Activated CD4-positive, alpha-beta T cell treated with anti-CD3 and anti-CD28 coated beads, Interleukin-2, amount 10 ng/mL, durations not matched to agents 24 days and 14 days (primary cell): ENCODE results near the gene TUBA8. TPM values are rescaled to one million over a fixed set of nuclear protein-coding genes. Genes with fewer than 3 reads are reported as not detected.

Experiments used
- DNase-seq: peaks from one replicate; pipeline ENCODE4 v3.0.0; 2022
- H3K27ac Mint-ChIP-seq: one replicate; pipeline ENCODE4 v1.8.0; 2022; ENCODE audit warnings: mild to moderate bottlenecking, mixed read lengths
- H3K27me3 Mint-ChIP-seq: one replicate; pipeline ENCODE4 v1.8.0; 2022; ENCODE audit warnings: mixed read lengths
- H3K36me3 Mint-ChIP-seq: one replicate; pipeline ENCODE4 v1.8.0; 2022; ENCODE audit warnings: low read depth, mild to moderate bottlenecking, mixed read lengths
- H3K4me1 Mint-ChIP-seq: one replicate; pipeline ENCODE4 v1.8.0; 2021; ENCODE audit warnings: mixed read lengths
- H3K4me3 Mint-ChIP-seq: one replicate; pipeline ENCODE4 v1.8.0; 2022; ENCODE audit warnings: mild to moderate bottlenecking, moderate library complexity, mixed read lengths
- H3K9me3 Mint-ChIP-seq: one replicate; pipeline ENCODE4 v1.8.0; 2021; ENCODE audit warnings: mixed read lengths
- intact Hi-C: fragments of 100-400 bp; cut with micrococcal nuclease; formaldehyde crosslinking; loops from one replicate; pipeline ENCODE4 v1.15.1; 2023
- total RNA-seq: library from RNA; stranded (reverse); gene quantifications from 2 replicates; pipeline ENCODE4 v1.2.3, GENCODE V29; 2022

TUBA8 gene
- total RNA-seq, 1 donor from 2014 or later, result 1.7 TPM

- Mint-ChIP-seq H3K27me3 (no peaks in the 10 kb centered on the region), H3K4me3 (no peak overlapping the region), H3K9me3 (no peaks in the 10 kb centered on the region), H3K27ac (peak overlapping the region; percentile 2), H3K36me3 (peaks cover 76% of the 10 kb centered on the region), H3K4me1 (peaks cover 31% of the 10 kb centered on the region)
- DNase-seq, result no peak
- intact Hi-C loops, result no loop called here
Observed at GRCh38 chr22:18083406-18083805, 27.2 kb upstream of the TUBA8 start.

GRCh38 chr22:18085188-18085587 lies 25.4 kb upstream of the TUBA8 start:
- DNase-seq, result no peak
- no peak overlapping the region for H3K27ac Mint-ChIP-seq
- no peaks in the 10 kb centered on the region for H3K27me3 Mint-ChIP-seq
- no peak overlapping the region for H3K4me3 Mint-ChIP-seq
- peaks cover 75% of the 10 kb centered on the region for H3K36me3 Mint-ChIP-seq
- intact Hi-C loops, result no loop called here
- H3K9me3 Mint-ChIP-seq, result no peaks in the 10 kb centered on the region
- H3K4me1 Mint-ChIP-seq, result peaks cover 19% of the 10 kb centered on the region

- Mint-ChIP-seq H3K27me3 (no peaks in the 10 kb centered on the region), H3K4me3 (no peak overlapping the region)
Observed at GRCh38 chr22:18087350-18087855, 23.2 kb upstream of the TUBA8 start.

GRCh38 chr22:18088825-18089568 lies 21.6 kb upstream of the TUBA8 start:
- Mint-ChIP-seq H3K4me1 (peaks cover 15% of the 10 kb centered on the region), H3K27me3 (no peaks in the 10 kb centered on the region), H3K9me3 (no peaks in the 10 kb centered on the region), H3K36me3 (peaks cover 63% of the 10 kb centered on the region), H3K4me3 (no peak overlapping the region), H3K27ac (peak overlapping the region; percentile 59)
- intact Hi-C loops, result no loop called here
- DNase-seq, result no peak

More at GRCh38 chr22:18087350-18087855, 23.2 kb upstream of the TUBA8 start:
- Mint-ChIP-seq H3K9me3 (no peaks in the 10 kb centered on the region), H3K27ac (no peak overlapping the region), H3K36me3 (peaks cover 68% of the 10 kb centered on the region), H3K4me1 (peaks cover 19% of the 10 kb centered on the region)
- no peak for DNase-seq
- intact Hi-C loops, result no loop called here

GRCh38 chr22:18090286-18090685 lies 20.3 kb upstream of the TUBA8 start:
- Mint-ChIP-seq H3K27me3 (no peaks in the 10 kb centered on the region), H3K27ac (no peak overlapping the region), H3K9me3 (no peaks in the 10 kb centered on the region), H3K4me1 (peaks cover 16% of the 10 kb centered on the region), H3K36me3 (peaks cover 57% of the 10 kb centered on the region), H3K4me3 (no peak overlapping the region)
- intact Hi-C loops, result no loop called here
- no peak for DNase-seq

- no peak for DNase-seq
- intact Hi-C loops, result no loop called here
- H3K4me1 Mint-ChIP-seq, result peaks cover 16% of the 10 kb centered on the region
- no peaks in the 10 kb centered on the region for H3K9me3 Mint-ChIP-seq
- H3K4me3 Mint-ChIP-seq, result no peak overlapping the region
- H3K27ac Mint-ChIP-seq, result no peak overlapping the region
- no peaks in the 10 kb centered on the region for H3K27me3 Mint-ChIP-seq
- peaks cover 57% of the 10 kb centered on the region for H3K36me3 Mint-ChIP-seq
Observed at GRCh38 chr22:18091478-18091877, 19.1 kb upstream of the TUBA8 start.

- peak; percentile 65 for DNase-seq
- Mint-ChIP-seq H3K27me3 (no peaks in the 10 kb centered on the region), H3K27ac (peak overlapping the region; percentile 78), H3K4me3 (peak overlapping the region; percentile 31), H3K4me1 (peaks cover 22% of the 10 kb centered on the region), H3K36me3 (peaks cover 57% of the 10 kb centered on the region), H3K9me3 (no peaks in the 10 kb centered on the region)
- intact Hi-C loops, result no loop called here
Observed at GRCh38 chr22:18091916-18092526, 18.6 kb upstream of the TUBA8 start.

- Mint-ChIP-seq H3K27me3 (no peaks in the 10 kb centered on the region), H3K36me3 (peaks cover 45% of the 10 kb centered on the region), H3K27ac (no peak overlapping the region), H3K4me1 (peaks cover 22% of the 10 kb centered on the region), H3K4me3 (no peak overlapping the region), H3K9me3 (no peaks in the 10 kb centered on the region)
- intact Hi-C loops, result no loop called here
- DNase-seq, result no peak
Observed at GRCh38 chr22:18093661-18094060, 16.9 kb upstream of the TUBA8 start.

- H3K9me3 Mint-ChIP-seq, result no peaks in the 10 kb centered on the region
- intact Hi-C loops, result no loop called here
- H3K27me3 Mint-ChIP-seq, result no peaks in the 10 kb centered on the region
- H3K4me1 Mint-ChIP-seq, result peaks cover 19% of the 10 kb centered on the region
- peaks cover 43% of the 10 kb centered on the region for H3K36me3 Mint-ChIP-seq
- DNase-seq, result no peak
- no peak overlapping the region for H3K4me3 Mint-ChIP-seq
- no peak overlapping the region for H3K27ac Mint-ChIP-seq
Observed at GRCh38 chr22:18095101-18095805, 15.4 kb upstream of the TUBA8 start.

- peaks cover 13% of the 10 kb centered on the region for H3K4me1 Mint-ChIP-seq
- H3K27ac Mint-ChIP-seq, result peak overlapping the region; percentile 70
- intact Hi-C loops, result no loop called here
- H3K36me3 Mint-ChIP-seq, result peaks cover 42% of the 10 kb centered on the region
- H3K4me3 Mint-ChIP-seq, result no peak overlapping the region
- no peak for DNase-seq
- peaks cover 3% of the 10 kb centered on the region for H3K9me3 Mint-ChIP-seq
- no peaks in the 10 kb centered on the region for H3K27me3 Mint-ChIP-seq
Observed at GRCh38 chr22:18096823-18097222, 13.8 kb upstream of the TUBA8 start.

- H3K4me3 Mint-ChIP-seq, result no peak overlapping the region
- peaks cover 14% of the 10 kb centered on the region for H3K9me3 Mint-ChIP-seq
- intact Hi-C loops, result no loop called here
- H3K36me3 Mint-ChIP-seq, result peaks cover 53% of the 10 kb centered on the region
- no peak overlapping the region for H3K27ac Mint-ChIP-seq
- DNase-seq, result no peak
- H3K27me3 Mint-ChIP-seq, result no peaks in the 10 kb centered on the region
- H3K4me1 Mint-ChIP-seq, result peaks cover 26% of the 10 kb centered on the region
Observed at GRCh38 chr22:18100781-18101180, 9.8 kb upstream of the TUBA8 start.

GRCh38 chr22:18101536-18101935 lies 9.1 kb upstream of the TUBA8 start:
- no peak overlapping the region for H3K4me3 Mint-ChIP-seq
- H3K27ac Mint-ChIP-seq, result peak overlapping the region; percentile 43
- peaks cover 17% of the 10 kb centered on the region for H3K9me3 Mint-ChIP-seq
- H3K27me3 Mint-ChIP-seq, result no peaks in the 10 kb centered on the region
- intact Hi-C loops, result no loop called here
- peaks cover 28% of the 10 kb centered on the region for H3K4me1 Mint-ChIP-seq
- no peak for DNase-seq
- peaks cover 52% of the 10 kb centered on the region for H3K36me3 Mint-ChIP-seq

- peaks cover 53% of the 10 kb centered on the region for H3K36me3 Mint-ChIP-seq
- peaks cover 23% of the 10 kb centered on the region for H3K4me1 Mint-ChIP-seq
- H3K4me3 Mint-ChIP-seq, result peak overlapping the region; percentile 26
- H3K27me3 Mint-ChIP-seq, result no peaks in the 10 kb centered on the region
- DNase-seq, result no peak
- H3K9me3 Mint-ChIP-seq, result peaks cover 21% of the 10 kb centered on the region
- H3K27ac Mint-ChIP-seq, result peak overlapping the region; percentile 90
- intact Hi-C loops, result no loop called here
Observed at GRCh38 chr22:18103527-18104269, 6.9 kb upstream of the TUBA8 start.
